ENCODE data around the gene TMEM132C.

DNA sequence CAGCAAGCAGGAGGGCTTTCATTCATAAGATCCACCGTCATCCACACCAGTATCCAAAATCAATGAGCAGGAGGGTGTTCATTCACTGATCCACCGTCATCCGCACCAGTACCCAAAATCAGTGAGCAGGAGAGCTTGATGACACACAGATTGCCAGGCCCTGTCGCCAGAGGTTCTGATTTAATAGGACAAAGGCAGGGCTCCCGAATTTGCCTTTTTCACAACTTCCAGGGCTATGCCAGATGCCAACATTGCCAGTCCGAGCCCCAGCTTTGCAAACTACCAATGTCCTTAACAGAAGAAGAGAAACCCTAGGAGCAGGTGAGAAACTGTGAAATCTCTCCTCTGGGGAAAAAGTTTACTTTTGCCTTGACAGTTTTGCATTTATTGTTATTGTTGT is 441.8 kb downstream of the TMEM132C start:
- TF ChIP-seq, protein P1, sequence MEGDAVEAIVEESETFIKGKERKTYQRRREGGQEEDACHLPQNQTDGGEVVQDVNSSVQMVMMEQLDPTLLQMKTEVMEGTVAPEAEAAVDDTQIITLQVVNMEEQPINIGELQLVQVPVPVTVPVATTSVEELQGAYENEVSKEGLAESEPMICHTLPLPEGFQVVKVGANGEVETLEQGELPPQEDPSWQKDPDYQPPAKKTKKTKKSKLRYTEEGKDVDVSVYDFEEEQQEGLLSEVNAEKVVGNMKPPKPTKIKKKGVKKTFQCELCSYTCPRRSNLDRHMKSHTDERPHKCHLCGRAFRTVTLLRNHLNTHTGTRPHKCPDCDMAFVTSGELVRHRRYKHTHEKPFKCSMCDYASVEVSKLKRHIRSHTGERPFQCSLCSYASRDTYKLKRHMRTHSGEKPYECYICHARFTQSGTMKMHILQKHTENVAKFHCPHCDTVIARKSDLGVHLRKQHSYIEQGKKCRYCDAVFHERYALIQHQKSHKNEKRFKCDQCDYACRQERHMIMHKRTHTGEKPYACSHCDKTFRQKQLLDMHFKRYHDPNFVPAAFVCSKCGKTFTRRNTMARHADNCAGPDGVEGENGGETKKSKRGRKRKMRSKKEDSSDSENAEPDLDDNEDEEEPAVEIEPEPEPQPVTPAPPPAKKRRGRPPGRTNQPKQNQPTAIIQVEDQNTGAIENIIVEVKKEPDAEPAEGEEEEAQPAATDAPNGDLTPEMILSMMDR (IDR thresholded peaks at IDR 0.05; ENCODE audit: low read length), result no peak
- TF ChIP-seq EZH2 (optimal IDR thresholded peaks at IDR 0.05; ENCODE audit: low read depth, low read length), result no peak
- TF ChIP-seq EZH2phosphoT487 (IDR thresholded peaks at IDR 0.05; ENCODE audit: low read length), result no peak

Measured in MM.1S (cell line).